Measurements from ENCODE around the gene TXNDC2. TPM values are rescaled to one million over a fixed set of nuclear protein-coding genes. Genes with fewer than 3 reads are reported as not detected.

TXNDC2 gene
- total RNA-seq, 1 donor from 2014 or later: not detected

DNA sequence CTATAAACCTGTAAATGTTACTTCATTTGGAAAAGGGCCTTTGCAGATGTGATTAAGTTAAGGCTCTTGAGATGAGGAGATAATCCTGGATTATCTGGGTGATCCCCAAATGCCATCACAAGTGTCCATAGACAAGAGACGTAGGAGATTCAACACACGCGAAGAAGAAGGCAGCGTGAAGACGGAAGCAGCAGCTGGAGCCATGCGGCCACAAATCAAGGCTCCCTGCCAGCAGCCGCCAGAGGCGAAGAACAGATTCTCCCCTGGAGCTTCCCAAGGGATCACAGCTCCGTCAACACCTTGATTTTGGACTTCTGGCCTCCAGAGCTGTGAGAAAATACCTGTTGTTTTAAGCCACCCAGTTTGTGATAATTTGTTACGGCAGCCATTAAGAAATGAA, 17.1 kb downstream of the TXNDC2 start:
- H3K36me3 Mint-ChIP-seq (ENCODE audit: unreplicated experiment): peaks cover 5% of the 10 kb centered on the region
- no peak for DNase-seq
- H3K27me3 Mint-ChIP-seq (ENCODE audit: unreplicated experiment): peaks cover 2% of the 10 kb centered on the region
- no peak overlapping the region for H3K27ac Mint-ChIP-seq (ENCODE audit: unreplicated experiment)
- no peak overlapping the region for H3K4me3 Mint-ChIP-seq (ENCODE audit: unreplicated experiment)
- peaks cover 2% of the 10 kb centered on the region for H3K9me3 Mint-ChIP-seq (ENCODE audit: unreplicated experiment)
- H3K4me1 Mint-ChIP-seq (ENCODE audit: low read depth, unreplicated experiment): peaks cover 15% of the 10 kb centered on the region
- TF ChIP-seq, protein P1, sequence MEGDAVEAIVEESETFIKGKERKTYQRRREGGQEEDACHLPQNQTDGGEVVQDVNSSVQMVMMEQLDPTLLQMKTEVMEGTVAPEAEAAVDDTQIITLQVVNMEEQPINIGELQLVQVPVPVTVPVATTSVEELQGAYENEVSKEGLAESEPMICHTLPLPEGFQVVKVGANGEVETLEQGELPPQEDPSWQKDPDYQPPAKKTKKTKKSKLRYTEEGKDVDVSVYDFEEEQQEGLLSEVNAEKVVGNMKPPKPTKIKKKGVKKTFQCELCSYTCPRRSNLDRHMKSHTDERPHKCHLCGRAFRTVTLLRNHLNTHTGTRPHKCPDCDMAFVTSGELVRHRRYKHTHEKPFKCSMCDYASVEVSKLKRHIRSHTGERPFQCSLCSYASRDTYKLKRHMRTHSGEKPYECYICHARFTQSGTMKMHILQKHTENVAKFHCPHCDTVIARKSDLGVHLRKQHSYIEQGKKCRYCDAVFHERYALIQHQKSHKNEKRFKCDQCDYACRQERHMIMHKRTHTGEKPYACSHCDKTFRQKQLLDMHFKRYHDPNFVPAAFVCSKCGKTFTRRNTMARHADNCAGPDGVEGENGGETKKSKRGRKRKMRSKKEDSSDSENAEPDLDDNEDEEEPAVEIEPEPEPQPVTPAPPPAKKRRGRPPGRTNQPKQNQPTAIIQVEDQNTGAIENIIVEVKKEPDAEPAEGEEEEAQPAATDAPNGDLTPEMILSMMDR (IDR thresholded peaks at IDR 0.05; ENCODE audit: partially characterized antibody, unreplicated experiment): no peak

DNA sequence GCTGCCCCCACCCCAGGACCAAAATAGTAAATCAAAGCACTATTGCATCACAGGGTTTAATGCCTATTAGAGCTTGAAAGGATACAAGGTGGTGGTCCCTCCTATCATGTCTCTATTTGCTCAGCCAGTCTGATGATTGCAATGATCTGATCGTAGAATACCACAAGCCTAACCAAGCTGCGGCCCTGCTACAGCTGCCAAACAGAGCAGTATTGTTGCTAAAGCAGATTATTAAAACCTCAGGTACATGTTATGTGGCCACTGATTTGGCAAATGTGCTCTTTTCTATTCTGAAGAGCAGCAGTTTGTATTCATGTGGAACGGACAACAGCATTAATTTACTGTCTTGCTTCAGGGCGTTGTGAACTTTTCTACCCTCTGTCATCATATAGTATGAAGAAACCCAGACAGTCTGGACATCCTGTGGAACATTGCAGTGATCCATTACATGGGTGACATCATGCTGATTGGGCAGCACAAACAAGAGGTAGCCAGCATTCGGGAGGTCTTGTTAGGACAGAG, 19.7 kb downstream of the TXNDC2 start:
- Mint-ChIP-seq H3K27me3 (ENCODE audit: unreplicated experiment) (peaks cover 2% of the 10 kb centered on the region), H3K36me3 (ENCODE audit: unreplicated experiment) (peaks cover 5% of the 10 kb centered on the region), H3K27ac (ENCODE audit: unreplicated experiment) (no peak overlapping the region), H3K9me3 (ENCODE audit: unreplicated experiment) (peaks cover 3% of the 10 kb centered on the region), H3K4me3 (ENCODE audit: unreplicated experiment) (no peak overlapping the region), H3K4me1 (ENCODE audit: low read depth, unreplicated experiment) (peaks cover 13% of the 10 kb centered on the region)
- TF ChIP-seq, protein P1 (IDR thresholded peaks at IDR 0.05; ENCODE audit: partially characterized antibody, unreplicated experiment): no peak
- DNase-seq: no peak

DNA sequence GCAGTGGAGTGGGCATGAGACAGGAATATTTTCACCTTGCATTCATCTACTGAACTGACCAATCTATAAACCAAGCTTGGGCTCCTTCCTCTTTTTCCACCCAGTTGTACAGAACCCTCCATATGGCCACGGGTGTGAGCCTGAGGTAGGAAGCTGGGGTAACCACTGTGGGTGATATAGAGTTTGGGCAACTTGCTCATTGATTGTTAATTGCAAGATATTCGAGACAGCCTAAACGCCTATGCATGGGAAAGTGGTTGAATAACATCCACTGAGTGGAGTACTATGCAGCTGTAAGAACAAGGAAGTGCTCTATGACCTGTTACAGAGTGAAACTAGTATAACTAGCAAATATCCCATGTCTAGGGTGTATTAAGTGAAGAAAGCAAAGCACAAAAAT, 20.7 kb downstream of the TXNDC2 start:
- Mint-ChIP-seq H3K36me3 (ENCODE audit: unreplicated experiment) (peaks cover 5% of the 10 kb centered on the region), H3K4me1 (ENCODE audit: low read depth, unreplicated experiment) (peaks cover 13% of the 10 kb centered on the region)

DNA sequence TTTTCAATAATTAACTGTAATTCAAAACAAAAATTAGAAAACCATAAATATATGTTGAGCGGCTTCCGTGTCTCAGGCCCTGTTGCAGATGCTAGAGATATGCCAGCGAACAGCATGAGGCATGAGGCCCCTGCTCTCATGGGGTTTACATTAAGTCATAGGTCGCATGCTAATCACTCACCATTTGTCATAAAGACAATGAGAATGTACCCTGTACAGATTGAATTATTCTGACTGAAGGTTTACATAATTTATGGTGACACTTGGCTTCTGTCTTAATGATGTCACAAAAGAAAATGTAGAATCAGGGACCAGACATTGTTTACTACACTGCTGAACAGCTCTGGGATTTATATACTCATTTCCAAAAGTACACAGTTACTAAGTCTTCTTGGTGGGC, 22.1 kb downstream of the TXNDC2 start:
- no peak for DNase-seq
- Mint-ChIP-seq H3K4me3 (ENCODE audit: unreplicated experiment) (peak overlapping the region; percentile 15), H3K36me3 (ENCODE audit: unreplicated experiment) (peaks cover 1% of the 10 kb centered on the region), H3K9me3 (ENCODE audit: unreplicated experiment) (peaks cover 6% of the 10 kb centered on the region), H3K4me1 (ENCODE audit: low read depth, unreplicated experiment) (peaks cover 13% of the 10 kb centered on the region), H3K27me3 (ENCODE audit: unreplicated experiment) (peaks cover 2% of the 10 kb centered on the region), H3K27ac (ENCODE audit: unreplicated experiment) (peak overlapping the region; percentile 35)
- TF ChIP-seq, protein P1 (IDR thresholded peaks at IDR 0.05; ENCODE audit: partially characterized antibody, unreplicated experiment): no peak

More for the DNA sequence above, 20.7 kb downstream of the TXNDC2 start:
- no peak overlapping the region for H3K27ac Mint-ChIP-seq (ENCODE audit: unreplicated experiment)
- H3K4me3 Mint-ChIP-seq (ENCODE audit: unreplicated experiment): no peak overlapping the region
- H3K9me3 Mint-ChIP-seq (ENCODE audit: unreplicated experiment): peaks cover 3% of the 10 kb centered on the region
- no peak for DNase-seq
- peaks cover 2% of the 10 kb centered on the region for H3K27me3 Mint-ChIP-seq (ENCODE audit: unreplicated experiment)
- TF ChIP-seq, protein P1 (IDR thresholded peaks at IDR 0.05; ENCODE audit: partially characterized antibody, unreplicated experiment): no peak

DNA sequence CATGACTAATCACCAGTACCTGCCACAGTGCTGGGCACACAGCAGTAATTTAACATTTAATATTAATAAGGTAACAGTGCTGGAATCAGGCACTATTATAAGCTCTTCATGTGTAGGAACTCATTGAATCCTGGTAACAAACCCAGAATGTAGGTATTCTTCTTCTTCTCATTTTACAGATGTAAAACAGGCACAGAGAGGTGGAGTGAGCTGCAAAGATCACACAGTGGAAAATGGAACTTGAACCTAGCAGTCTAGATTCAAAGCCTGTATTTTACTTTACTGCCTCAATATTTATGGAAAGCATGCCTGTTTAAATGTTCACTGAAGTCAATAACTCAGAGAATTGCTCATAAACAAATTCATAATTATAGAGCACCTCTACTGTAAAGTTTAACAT, 24.3 kb downstream of the TXNDC2 start:
- no peak for DNase-seq
- no peak overlapping the region for H3K4me3 Mint-ChIP-seq (ENCODE audit: unreplicated experiment)
- no peaks in the 10 kb centered on the region for H3K36me3 Mint-ChIP-seq (ENCODE audit: unreplicated experiment)
- peaks cover 6% of the 10 kb centered on the region for H3K27me3 Mint-ChIP-seq (ENCODE audit: unreplicated experiment)
- TF ChIP-seq, protein P1 (IDR thresholded peaks at IDR 0.05; ENCODE audit: partially characterized antibody, unreplicated experiment): no peak
- no peak overlapping the region for H3K27ac Mint-ChIP-seq (ENCODE audit: unreplicated experiment)
- H3K9me3 Mint-ChIP-seq (ENCODE audit: unreplicated experiment): peaks cover 11% of the 10 kb centered on the region
- H3K4me1 Mint-ChIP-seq (ENCODE audit: low read depth, unreplicated experiment): peaks cover 14% of the 10 kb centered on the region

Measured in glutamatergic neuron (in vitro differentiated cells).